HL-60 (cell line): ENCODE measurements around the gene FREM1.

ENCODE experiments used
- DNase-seq, 2 experiments: peaks; one replicate each; pipeline ENCODE4 v3.0.0-alpha.2; 2010 to 2020; ENCODE audit warnings: low read depth in 1 of 2, low spot score in 1 of 2
- H3K27ac ChIP-seq: fragments of 250-450 bp; sonication (Bioruptor Pico); replicated peaks from 2 replicates; pipeline ENCODE4 v1.5.1; 2020; ENCODE audit warnings: mild to moderate bottlenecking, moderate library complexity
- H3K27me3 ChIP-seq: fragments of 250-450 bp; sonication (Bioruptor Pico); 2 replicates; pipeline ENCODE4 v1.5.1; 2021; ENCODE audit warnings: mild to moderate bottlenecking, moderate library complexity; ENCODE audit not compliant: insufficient read depth, poor library complexity, severe bottlenecking
- H3K4me3 ChIP-seq: replicated peaks from 2 replicates; pipeline ENCODE4 v1.5.1; 2011; ENCODE audit warnings: mild to moderate bottlenecking, control low read depth, low read length; ENCODE audit not compliant: insufficient read depth
- CTCF ChIP-seq: IDR thresholded peaks from one replicate; pipeline ENCODE4 v1.5.1; 2011; ENCODE audit warnings: low read length, control low read depth, inconsistent platforms; ENCODE audit not compliant: insufficient read depth
- GABPA ChIP-seq: IDR thresholded peaks from 2 replicates; pipeline ENCODE4 v1.6.1; 2012; ENCODE audit warnings: low read depth
- POLR2AphosphoS5 ChIP-seq: IDR thresholded peaks from 2 replicates; pipeline ENCODE4 v1.6.1; 2012; ENCODE audit warnings: low read depth
- REST ChIP-seq: IDR thresholded peaks from 2 replicates; pipeline ENCODE4 v1.6.1; 2012; ENCODE audit warnings: low read depth; ENCODE audit not compliant: insufficient replicate concordance
- SPI1 ChIP-seq: IDR thresholded peaks from 2 replicates; pipeline ENCODE4 v1.6.1; 2012; ENCODE audit warnings: low read depth, mild to moderate bottlenecking, borderline replicate concordance

Gene FREM1

GRCh38 chr9:14932231-14932630 is 22.0 kb upstream of the FREM1 start:
- DNase-seq = no peak
- no peak overlapping the region for H3K27ac ChIP-seq
- no peaks in the 10 kb centered on the region for H3K27me3 ChIP-seq
- no peak overlapping the region for H3K4me3 ChIP-seq
- TF ChIP-seq SPI1 (no peak), GABPA (no peak), REST (no peak), POLR2AphosphoS5 (no peak), CTCF (no peak)

- no peak for DNase-seq
- H3K27ac ChIP-seq = no peak overlapping the region
- no peak overlapping the region for H3K4me3 ChIP-seq
- TF ChIP-seq REST = no peak
- TF ChIP-seq GABPA = no peak
- TF ChIP-seq SPI1 = no peak
- no peak for TF ChIP-seq CTCF
- no peak for TF ChIP-seq POLR2AphosphoS5
- H3K27me3 ChIP-seq = no peaks in the 10 kb centered on the region
These were observed 16.9 kb upstream of the FREM1 start for GRCh38 chr9:14926941-14927624.

- no peak for TF ChIP-seq CTCF
- no peak for TF ChIP-seq REST
- no peak for TF ChIP-seq POLR2AphosphoS5
- no peak for TF ChIP-seq GABPA
- TF ChIP-seq SPI1 = no peak
- H3K27me3 ChIP-seq = no peaks in the 10 kb centered on the region
- DNase-seq = no peak
- no peak overlapping the region for H3K4me3 ChIP-seq
- no peak overlapping the region for H3K27ac ChIP-seq
These were observed 14.3 kb upstream of the FREM1 start for GRCh38 chr9:14924230-14925219.
